H9 (cell line): ENCODE data around the gene TADA1. TPM values are rescaled to one million over a fixed set of nuclear protein-coding genes. Genes with fewer than 3 reads are reported as not detected.

ENCODE experiments used
- DNase-seq: peaks from one replicate; pipeline ENCODE4 v3.0.0-alpha.2; 2017
- H2AFZ ChIP-seq: one replicate; pipeline ENCODE4 v1.6.1; 2013; ENCODE audit warnings: mild to moderate bottlenecking, low read length, control low read depth, moderate library complexity
- H2AK5ac ChIP-seq: 2 replicates; pipeline ENCODE4 v1.6.1; 2013; ENCODE audit warnings: low read length, control low read depth, mixed read lengths; ENCODE audit not compliant: insufficient read length
- H2BK120ac ChIP-seq: one replicate; pipeline ENCODE4 v1.6.1; 2013; ENCODE audit warnings: low read depth, mild to moderate bottlenecking, low read length, control low read depth, inconsistent platforms; ENCODE audit not compliant: poor library complexity, severe bottlenecking
- H2BK12ac ChIP-seq: 2 replicates; pipeline ENCODE4 v1.6.1; 2013; ENCODE audit warnings: low read length, control low read depth, mixed read lengths, low read depth; ENCODE audit not compliant: insufficient read length
- H2BK15ac ChIP-seq: 2 replicates; pipeline ENCODE4 v1.6.1; 2013; ENCODE audit warnings: low read depth, low read length, control low read depth
- H2BK20ac ChIP-seq: one replicate; pipeline ENCODE4 v1.6.1; 2013; ENCODE audit warnings: low read depth, mild to moderate bottlenecking, low read length, control low read depth, inconsistent platforms; ENCODE audit not compliant: poor library complexity, severe bottlenecking
- H2BK5ac ChIP-seq: 2 replicates; pipeline ENCODE4 v1.6.1; 2013; ENCODE audit warnings: low read length, control low read depth, mixed read lengths; ENCODE audit not compliant: insufficient read length
- H3K14ac ChIP-seq: 2 replicates; pipeline ENCODE4 v1.6.1; 2013; ENCODE audit warnings: low read length, control low read depth; ENCODE audit not compliant: insufficient read depth
- H3K18ac ChIP-seq: 2 replicates; pipeline ENCODE4 v1.6.1; 2013; ENCODE audit warnings: low read depth, mild to moderate bottlenecking, mixed read lengths, low read length, control low read depth; ENCODE audit not compliant: insufficient read length
- H3K23ac ChIP-seq: 2 replicates; pipeline ENCODE4 v1.6.1; 2013; ENCODE audit warnings: low read length, control low read depth, mixed read lengths, low read depth; ENCODE audit not compliant: insufficient read length
- H3K23me2 ChIP-seq: 2 replicates; pipeline ENCODE4 v1.6.1; 2013; ENCODE audit warnings: low read depth, mild to moderate bottlenecking, mixed read lengths, low read length, control low read depth; ENCODE audit not compliant: insufficient read length, poor library complexity, severe bottlenecking
- H3K27ac ChIP-seq: 2 replicates; pipeline ENCODE4 v1.5.1; 2013; ENCODE audit warnings: low read length, control low read depth, mixed read lengths, low read depth; ENCODE audit not compliant: insufficient read length
- H3K27me3 ChIP-seq: 2 replicates; pipeline ENCODE4 v1.6.1; 2013; ENCODE audit warnings: low read length, control low read depth, inconsistent platforms; ENCODE audit not compliant: insufficient read depth
- H3K4ac ChIP-seq: 2 replicates; pipeline ENCODE4 v1.6.1; 2013; ENCODE audit warnings: low read depth, mild to moderate bottlenecking, control low read depth, inconsistent platforms, low read length, moderate library complexity
- H3K4me1 ChIP-seq: 2 replicates; pipeline ENCODE4 v1.6.1; 2013; ENCODE audit warnings: low read length, control low read depth, inconsistent platforms; ENCODE audit not compliant: insufficient read depth
- H3K4me2 ChIP-seq: 2 replicates; pipeline ENCODE4 v1.6.1; 2013; ENCODE audit warnings: low read length, control low read depth, mixed read lengths; ENCODE audit not compliant: insufficient read length, insufficient read depth
- H3K56ac ChIP-seq: 2 replicates; pipeline ENCODE4 v1.6.1; 2013; ENCODE audit warnings: low read depth, mild to moderate bottlenecking, mixed read lengths, low read length, control low read depth; ENCODE audit not compliant: insufficient read length
- H3K79me1 ChIP-seq: 2 replicates; pipeline ENCODE4 v1.6.1; 2013; ENCODE audit warnings: low read depth, mild to moderate bottlenecking, moderate library complexity, low read length, control low read depth, inconsistent platforms; ENCODE audit not compliant: insufficient read depth, poor library complexity, severe bottlenecking
- H3K79me2 ChIP-seq: 2 replicates; pipeline ENCODE4 v1.6.1; 2013; ENCODE audit warnings: low read length, control low read depth, inconsistent platforms; ENCODE audit not compliant: insufficient read depth
- H3K9ac ChIP-seq: 2 replicates; pipeline ENCODE4 v1.6.1; 2013; ENCODE audit warnings: low read length, control low read depth, mixed read lengths; ENCODE audit not compliant: insufficient read length; ENCODE audit errors: extremely low read depth
- H3K9me3 ChIP-seq: one replicate; pipeline ENCODE4 v1.6.1; 2013; ENCODE audit warnings: low read depth, low read length, inconsistent platforms; ENCODE audit not compliant: control insufficient read depth
- H3T11ph ChIP-seq: one replicate; pipeline ENCODE4 v1.6.1; 2013; ENCODE audit warnings: mild to moderate bottlenecking, low read length, control low read depth, inconsistent platforms
- H4K20me1 ChIP-seq: one replicate; pipeline ENCODE4 v1.6.1; 2013; ENCODE audit not compliant: control insufficient read depth, insufficient read length, insufficient read depth
- H4K5ac ChIP-seq: 2 replicates; pipeline ENCODE4 v1.6.1; 2013; ENCODE audit warnings: low read depth, mild to moderate bottlenecking, mixed read lengths, low read length, control low read depth; ENCODE audit not compliant: insufficient read length
- H4K8ac ChIP-seq: replicated peaks from 2 replicates; pipeline ENCODE4 v1.6.1; 2013; ENCODE audit warnings: low read length, control low read depth, mixed read lengths, low read depth; ENCODE audit not compliant: insufficient read length
- H4K91ac ChIP-seq: 2 replicates; pipeline ENCODE4 v1.6.1; 2013; ENCODE audit warnings: low read depth, mild to moderate bottlenecking, moderate library complexity, mixed read lengths, low read length, control low read depth; ENCODE audit not compliant: insufficient read length
- H3K27ac Mint-ChIP-seq, 3 experiments: 2 replicates in 2 of 3; 3 replicates in 1 of 3; pipeline ENCODE4 v1.8.0; 2020 to 2021; ENCODE audit warnings: mixed read lengths in 3 of 3, mild to moderate bottlenecking in 1 of 3, moderate library complexity in 1 of 3
- H3K27me3 Mint-ChIP-seq: 2 replicates; pipeline ENCODE4 v1.8.0; 2021; ENCODE audit warnings: low read depth, mild to moderate bottlenecking, moderate library complexity, mixed read lengths
- H3K36me3 Mint-ChIP-seq, 3 experiments: 2 replicates in 2 of 3; 3 replicates in 1 of 3; pipeline ENCODE4 v1.8.0; 2020 to 2021; ENCODE audit warnings: low read depth in 3 of 3, mixed read lengths in 3 of 3; ENCODE audit not compliant: insufficient read depth in 1 of 3
- H3K4me1 Mint-ChIP-seq, 2 experiments: 2 replicates each; pipeline ENCODE4 v1.8.0; 2020; ENCODE audit warnings: mixed read lengths in 2 of 2
- H3K4me3 Mint-ChIP-seq, 2 experiments: 2 replicates in 1 of 2; 3 replicates in 1 of 2; pipeline ENCODE4 v1.8.0; 2020 to 2021; ENCODE audit warnings: mild to moderate bottlenecking in 2 of 2, mixed read lengths in 2 of 2, moderate library complexity in 1 of 2
- H3K9me3 Mint-ChIP-seq, 2 experiments: 2 replicates in 1 of 2; 3 replicates in 1 of 2; pipeline ENCODE4 v1.8.0; 2020; ENCODE audit warnings: mild to moderate bottlenecking in 2 of 2, mixed read lengths in 2 of 2, moderate library complexity in 1 of 2
- CTCF ChIP-seq: fragments of 200-600 bp; sonication (generic); conservative IDR thresholded peaks from 3 replicates; pipeline ENCODE4 v1.8.0; 2021; ENCODE audit warnings: antibody characterized with exemption, mild to moderate bottlenecking
- total RNA-seq: library from RNA; stranded (reverse); gene quantifications from 2 replicates; pipeline ENCODE4 v1.2.1, GENCODE V29; 2021

TADA1 gene
- total RNA-seq, 1 experiment from 2014 or later: 20.7 TPM

DNA sequence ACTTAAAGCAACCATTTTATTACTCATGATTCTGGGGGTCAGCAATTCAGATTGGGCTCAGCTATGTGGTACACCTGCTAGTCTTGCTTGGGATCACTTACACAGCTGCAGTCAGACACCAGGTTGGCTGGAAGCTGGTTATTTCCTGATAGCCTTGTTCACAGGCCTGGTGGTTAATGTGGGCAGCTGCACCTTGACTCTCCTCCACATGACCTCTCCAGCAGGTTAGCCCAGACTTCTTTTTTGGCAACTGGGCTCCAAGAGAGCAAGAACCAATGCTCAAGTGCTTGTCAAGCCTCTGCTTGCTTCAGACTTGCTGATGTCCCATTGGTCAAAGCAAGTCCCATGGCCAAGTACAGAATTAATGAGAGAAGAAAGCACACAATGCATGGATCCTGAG lies 48.6 kb downstream of the TADA1 start:
- Histone ChIP-seq H3K79me2 (no peaks in the 10 kb centered on the region), H3K56ac (no peak overlapping the region), H3K27ac (no peak overlapping the region), H2BK5ac (no peak overlapping the region), H2AFZ (no peak overlapping the region), H3K23ac (no peak overlapping the region), H3K18ac (no peak overlapping the region), H2AK5ac (no peak overlapping the region), H2BK12ac (no peak overlapping the region), H4K5ac (no peak overlapping the region), H3K79me1 (no peaks in the 10 kb centered on the region), H3K9ac (no peak overlapping the region), H2BK15ac (no peak overlapping the region), H2BK20ac (no peak overlapping the region), H3K9me3 (no peaks in the 10 kb centered on the region), H4K20me1 (no peaks in the 10 kb centered on the region), H4K8ac (no peak overlapping the region), H3K4ac (no peak overlapping the region), H3K23me2 (no peaks in the 10 kb centered on the region), H3K4me2 (no peak overlapping the region), H3K4me1 (no peaks in the 10 kb centered on the region), H3K27me3 (no peaks in the 10 kb centered on the region), H2BK120ac (no peak overlapping the region), H3T11ph (no peak overlapping the region), H3K14ac (no peak overlapping the region), H4K91ac (no peak overlapping the region)
- H3K9me3 Mint-ChIP-seq: peaks cover 29% of the 10 kb centered on the region in 2 experiments
- no peak overlapping the region for H3K4me3 Mint-ChIP-seq
- H3K27me3 Mint-ChIP-seq: peaks cover 1% of the 10 kb centered on the region
- H3K36me3 Mint-ChIP-seq: peaks cover 5 to 17% (median 11%) of the 10 kb centered on the region in 3 experiments; a peak in 6 of 7 replicates
- TF ChIP-seq CTCF: no peak
- H3K27ac Mint-ChIP-seq: no peak overlapping the region
- H3K4me1 Mint-ChIP-seq: no peaks in the 10 kb centered on the region
- no peak for DNase-seq
